Fibroblast of peridontal ligament (primary cell): ENCODE measurements around the gene DEXI.

Source experiments
- DNase-seq: peaks from one replicate; pipeline ENCODE4 v3.0.0-alpha.2; 2010; ENCODE audit errors: extremely low read depth

Gene DEXI

GRCh38 chr16:10942352-10943063 lies at the start of gene DEXI:
Gene DEXI (minus strand): TSS chr16:10942468. CDS start chr16:10942005, 463 bp downstream.
- DNase-seq = peak; percentile 81

- DNase-seq = no peak
These were observed 48.1 kb upstream of the DEXI start for GRCh38 chr16:10990378-10990777.

- DNase-seq = no peak
These were observed 47.3 kb upstream of the DEXI start for GRCh38 chr16:10989559-10989958.

- DNase-seq = no peak
These were observed 46.6 kb upstream of the DEXI start for GRCh38 chr16:10988879-10989278.

- DNase-seq = no peak
These were observed 46.0 kb upstream of the DEXI start for GRCh38 chr16:10988164-10988803.

- no peak for DNase-seq
These were observed 45.3 kb upstream of the DEXI start for GRCh38 chr16:10987361-10988163.

GRCh38 chr16:10984509-10984908 lies 42.2 kb upstream of the DEXI start:
- peak; percentile 60 for DNase-seq

- no peak for DNase-seq
These were observed 40.9 kb upstream of the DEXI start for GRCh38 chr16:10983159-10983558.

- peak; percentile 66 for DNase-seq
These were observed 40.3 kb upstream of the DEXI start for GRCh38 chr16:10982465-10983150.

GRCh38 chr16:10981697-10982216 lies 39.5 kb upstream of the DEXI start:
- no peak for DNase-seq

GRCh38 chr16:10980813-10981212 lies 38.5 kb upstream of the DEXI start:
- no peak for DNase-seq

GRCh38 chr16:10979717-10980601 lies 37.7 kb upstream of the DEXI start:
- no peak for DNase-seq

- DNase-seq = no peak
These were observed 36.7 kb upstream of the DEXI start for GRCh38 chr16:10978871-10979446.

- DNase-seq = no peak
These were observed 35.9 kb upstream of the DEXI start for GRCh38 chr16:10978124-10978523.

- DNase-seq = no peak
These were observed 34.4 kb upstream of the DEXI start for GRCh38 chr16:10976634-10977033.

- no peak for DNase-seq
These were observed 30.7 kb upstream of the DEXI start for GRCh38 chr16:10972819-10973464.

GRCh38 chr16:10972108-10972818 lies 30.0 kb upstream of the DEXI start:
- DNase-seq = no peak

GRCh38 chr16:10971560-10971961 lies 29.3 kb upstream of the DEXI start:
- peak; percentile 97 for DNase-seq

GRCh38 chr16:10970065-10970464 lies 27.8 kb upstream of the DEXI start:
- no peak for DNase-seq
